ENCODE measurements around the gene CDC42EP2.

CDC42EP2 gene

GRCh38 chr11:65314501-65315203 lies at the start of gene CDC42EP2:
CDC42EP2 (plus strand) TSS chr11:65314866; CDS start chr11:65320899, 6,033 bp downstream.
- peak; percentile 90 to 98 (median 95) for DNase-seq

GRCh38 chr11:65266210-65266609 lies 48.5 kb upstream of the CDC42EP2 start:
- no peak for DNase-seq

- peak; percentile 85 to 86 (median 85) for DNase-seq
Measured at GRCh38 chr11:65274735-65275682, 39.7 kb upstream of the CDC42EP2 start.

- DNase-seq, result no peak
Measured at GRCh38 chr11:65275906-65276305, 38.8 kb upstream of the CDC42EP2 start.

GRCh38 chr11:65277631-65278277 lies 36.9 kb upstream of the CDC42EP2 start:
- no peak for DNase-seq

- DNase-seq, result no peak
Measured at GRCh38 chr11:65278356-65278755, 36.3 kb upstream of the CDC42EP2 start.

GRCh38 chr11:65279279-65279678 lies 35.4 kb upstream of the CDC42EP2 start:
- DNase-seq, result no peak

- peak; percentile 91 to 94 (median 91) for DNase-seq
Measured at GRCh38 chr11:65279741-65280440, 34.8 kb upstream of the CDC42EP2 start.

GRCh38 chr11:65280646-65281045 lies 34.0 kb upstream of the CDC42EP2 start:
- no peak for DNase-seq

GRCh38 chr11:65286686-65287085 lies 28.0 kb upstream of the CDC42EP2 start:
- no peak for DNase-seq

GRCh38 chr11:65287601-65288000 lies 27.1 kb upstream of the CDC42EP2 start:
- DNase-seq, result no peak

- DNase-seq, result no peak
Measured at GRCh38 chr11:65288706-65289536, 25.7 kb upstream of the CDC42EP2 start.

GRCh38 chr11:65290448-65291165 lies 24.1 kb upstream of the CDC42EP2 start:
- DNase-seq, result peak; percentile 97 to 100 (median 99)

- DNase-seq, result peak; percentile 39 to 57 (median 57)
Measured at GRCh38 chr11:65291613-65292012, 23.1 kb upstream of the CDC42EP2 start.

- peak; percentile 38 to 77 (median 54) for DNase-seq
Measured at GRCh38 chr11:65292890-65293289, 21.8 kb upstream of the CDC42EP2 start.

- no peak for DNase-seq
Measured at GRCh38 chr11:65293909-65294381, 20.7 kb upstream of the CDC42EP2 start.

GRCh38 chr11:65295001-65295400 lies 19.7 kb upstream of the CDC42EP2 start:
- DNase-seq, result no peak

GRCh38 chr11:65295571-65296341 lies 18.9 kb upstream of the CDC42EP2 start:
- no peak for DNase-seq

- DNase-seq, result no peak
Measured at GRCh38 chr11:65297026-65297672, 17.5 kb upstream of the CDC42EP2 start.

Data from suppressor macrophage treated with lipopolysaccharide for 1 hour (primary cell).